ENCODE data around the gene CAMK1D. TPM values are rescaled to one million over a fixed set of nuclear protein-coding genes. Genes with fewer than 3 reads are reported as not detected.
"Not testable (repeated sequence)": the region's sequence is repeated elsewhere in the genome, so short reads cannot be mapped to it uniquely, and the experiment has no call there.

The CAMK1D gene
- total and polyA plus RNA-seq, 3 donors from 2014 or later, result 10.0 to 14.5 (median 14.0) TPM

- TF ChIP-seq POLR2A (IDR thresholded peaks at IDR 0.05), result no peak
- no peak for TF ChIP-seq CTCF (IDR thresholded peaks at IDR 0.05)
- Histone ChIP-seq H3K9me3 (no peaks in the 10 kb centered on the region), H3K4me1 (no peaks in the 10 kb centered on the region), H3K4me3 (no peak overlapping the region), H3K27me3 (no peaks in the 10 kb centered on the region), H3K27ac (no peak overlapping the region), H3K36me3 (ENCODE audit: low read depth, missing control alignments) (no peaks in the 10 kb centered on the region)
- no peak for DNase-seq
- intact Hi-C loops (cut with DNase I; ENCODE audit: low total_unique reads), result no loop called here
- WGBS, 2 donors, result 96 to 97% methylated on average over 3 of the region's 3 CpGs
Measured at GRCh38 chr10:12324530-12324929, 24.8 kb upstream of the CAMK1D start.

- DNase-seq, result no peak
- no peak overlapping the region for H3K4me3 ChIP-seq
- intact Hi-C loops (cut with DNase I; ENCODE audit: low total_unique reads), result no loop called here
- 89 to 97% methylated on average over 3 of the region's 3 CpGs for WGBS, 2 donors
- H3K36me3 ChIP-seq (ENCODE audit: low read depth, missing control alignments), result no peaks in the 10 kb centered on the region
- no peaks in the 10 kb centered on the region for H3K9me3 ChIP-seq
- no peak overlapping the region for H3K27ac ChIP-seq
- TF ChIP-seq CTCF (IDR thresholded peaks at IDR 0.05), result no peak
- TF ChIP-seq POLR2A (IDR thresholded peaks at IDR 0.05), result no peak
- no peaks in the 10 kb centered on the region for H3K4me1 ChIP-seq
- H3K27me3 ChIP-seq, result no peaks in the 10 kb centered on the region
Measured at GRCh38 chr10:12327074-12327473, 22.3 kb upstream of the CAMK1D start.

DNA sequence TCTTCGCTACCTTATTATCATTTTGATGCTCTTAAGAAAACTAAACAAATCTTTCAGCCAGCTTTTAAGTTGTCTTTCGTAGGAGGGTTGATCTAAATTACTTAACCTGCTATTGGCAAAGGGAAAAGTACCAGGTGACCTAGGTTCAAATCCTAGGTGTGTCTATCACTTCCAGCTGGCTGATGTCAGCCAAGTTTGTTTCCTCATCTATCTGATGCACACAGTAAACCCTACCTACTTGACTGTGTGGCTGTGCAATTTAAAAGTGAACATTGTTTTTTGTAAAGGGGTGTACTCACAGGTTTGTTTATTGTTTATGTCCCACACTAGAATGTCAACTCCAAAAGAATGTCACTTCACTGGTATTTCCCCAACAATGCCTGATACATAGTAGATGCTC is 21.9 kb upstream of the CAMK1D start:
- TF ChIP-seq CTCF (IDR thresholded peaks at IDR 0.05) (no peak), POLR2A (IDR thresholded peaks at IDR 0.05) (no peak)
- DNase-seq, result no peak
- 68 to 74% methylated on average over 2 of the region's 2 CpGs for WGBS, 2 donors
- H3K27me3 ChIP-seq, result no peaks in the 10 kb centered on the region
- no peaks in the 10 kb centered on the region for H3K36me3 ChIP-seq (ENCODE audit: low read depth, missing control alignments)
- no peak overlapping the region for H3K4me3 ChIP-seq
- intact Hi-C loops (cut with DNase I; ENCODE audit: low total_unique reads), result no loop called here
- H3K4me1 ChIP-seq, result no peaks in the 10 kb centered on the region
- H3K27ac ChIP-seq, result no peak overlapping the region
- no peaks in the 10 kb centered on the region for H3K9me3 ChIP-seq

- H3K27ac ChIP-seq; H3K9me3 ChIP-seq; H3K27me3 ChIP-seq; intact Hi-C loops (cut with DNase I; ENCODE audit: low total_unique reads); H3K4me3 ChIP-seq; H3K36me3 ChIP-seq (ENCODE audit: low read depth, missing control alignments); DNase-seq; H3K4me1 ChIP-seq: not testable (repeated sequence)
- WGBS, 2 donors, result 88 to 96% methylated on average over 9 of the region's 9 CpGs
Measured at GRCh38 chr10:12328312-12328711, 21.0 kb upstream of the CAMK1D start.

DNA sequence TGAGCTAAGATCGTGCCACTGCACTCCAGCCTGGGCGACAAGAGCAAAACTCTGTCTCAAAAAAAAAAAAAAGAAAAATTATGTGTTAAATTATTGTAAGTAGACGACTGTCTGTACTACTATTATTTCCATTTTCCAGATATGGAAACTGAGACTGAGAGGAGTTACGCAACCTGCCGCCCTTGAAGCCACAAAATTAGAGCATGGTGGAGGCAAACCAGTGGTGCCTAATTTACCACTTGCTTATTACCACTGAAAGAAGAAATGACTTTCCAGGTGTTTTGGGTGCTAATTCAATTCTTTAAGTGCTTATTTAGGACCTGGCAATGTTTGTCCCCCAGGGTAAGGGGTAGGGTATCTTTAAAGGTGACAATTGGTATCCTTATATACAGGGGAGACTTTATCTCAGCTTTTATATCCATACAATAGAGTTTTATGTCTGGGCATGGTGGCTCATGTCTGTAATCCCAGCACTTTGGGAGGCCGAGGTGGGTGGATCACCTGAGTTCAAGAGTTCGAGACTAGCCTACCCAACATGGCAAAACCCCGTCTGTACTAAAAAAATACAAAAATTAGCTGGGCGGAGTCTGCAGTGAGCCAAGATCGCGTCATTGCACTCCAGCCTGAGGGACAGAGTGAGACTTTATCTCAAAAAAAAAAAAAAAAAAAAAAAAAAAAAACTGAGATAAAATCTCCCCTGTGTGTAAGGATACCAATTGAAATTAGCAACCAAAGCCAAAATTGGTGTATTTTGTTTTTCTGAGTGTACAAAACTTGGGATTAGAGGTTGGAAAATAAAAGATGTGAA is 16.6 kb upstream of the CAMK1D start:
- WGBS, 2 donors, result 74 to 83% methylated on average over 11 of the region's 11 CpGs
- no peaks in the 10 kb centered on the region for H3K9me3 ChIP-seq
- no peak overlapping the region for H3K4me3 ChIP-seq
- no peak overlapping the region for H3K27ac ChIP-seq
- H3K36me3 ChIP-seq (ENCODE audit: low read depth, missing control alignments), result no peaks in the 10 kb centered on the region
- no peaks in the 10 kb centered on the region for H3K27me3 ChIP-seq
- H3K4me1 ChIP-seq, result no peaks in the 10 kb centered on the region
- intact Hi-C loops (cut with DNase I; ENCODE audit: low total_unique reads), result no loop called here
- TF ChIP-seq POLR2A (IDR thresholded peaks at IDR 0.05) (no peak), CTCF (IDR thresholded peaks at IDR 0.05) (no peak)
- no peak for DNase-seq

Data from testis (tissue), 3 donors.